Adrenal gland (tissue), 5 donors: Measurements from ENCODE around the gene WDR70.

Experiments
- CTCF ChIP-seq, 6 experiments: fragments of 450-650 bp in 4 of 6; fragments of 200-600 bp in 2 of 6; sonication (generic) in 1 of 6; IDR thresholded peaks; 1 replicate in 5 of 6; 2 replicates in 1 of 6; pipeline versions ENCODE4 v1.5.1 to v1.8.0; 2016 to 2021; ENCODE audit warnings: antibody characterized with exemption in 6 of 6, mild to moderate bottlenecking in 2 of 6, moderate library complexity in 1 of 6
- POLR2A ChIP-seq, 2 donors: fragments of 450-650 bp; IDR thresholded peaks; one replicate each; pipeline ENCODE4 v1.6.1; 2017; ENCODE audit warnings: antibody characterized with exemption in 2 of 2, mild to moderate bottlenecking in 2 of 2, moderate library complexity in 1 of 2
- donor health status: DM: no; HTN: no; CAD: no.

GRCh38 chr5:37709020-37709419 is 329.9 kb downstream of the WDR70 start:
- no peak for TF ChIP-seq POLR2A (IDR thresholded peaks at IDR 0.05)
- TF ChIP-seq CTCF (IDR thresholded peaks at IDR 0.05) = no peak
